WTC11 (cell line): ENCODE measurements around the gene MRPL51. TPM values are rescaled to one million over a fixed set of nuclear protein-coding genes. Genes with fewer than 3 reads are reported as not detected.

ENCODE experiments used
- ATAC-seq: fragments of 200-7000 bp; cut with Tn5 transposase; 2 replicates; pipeline ENCODE4 v1.10.0; 2021; ENCODE audit warnings: mild to moderate bottlenecking, moderate library complexity
- CTCF ChIA-PET: fragments of 300-600 bp; sonication (Branson Sonifier 250); formaldehyde crosslinking; loops from one replicate; lab custom pipeline; 2021; ENCODE audit warnings: antibody characterized with exemption; lab: Charles Lee
- POLR2A ChIA-PET: fragments of 350-600 bp; sonication (Branson Sonifier 250); formaldehyde crosslinking; loops from one replicate; lab custom pipeline; 2021; ENCODE audit warnings: antibody characterized with exemption; lab: Charles Lee
- DNase-seq: peaks from one replicate; pipeline ENCODE4 v3.0.0; 2021; ENCODE audit warnings: low spot score
- H3K27ac Mint-ChIP-seq: 2 replicates; pipeline ENCODE4 v1.8.0; 2021; ENCODE audit warnings: mixed read lengths
- H3K27me3 Mint-ChIP-seq: 2 replicates; pipeline ENCODE4 v1.8.0; 2021; ENCODE audit warnings: low read depth, mild to moderate bottlenecking, moderate library complexity, mixed read lengths
- H3K36me3 Mint-ChIP-seq: 2 replicates; pipeline ENCODE4 v1.8.0; 2021; ENCODE audit warnings: mixed read lengths
- H3K4me1 Mint-ChIP-seq: 2 replicates; pipeline ENCODE4 v1.8.0; 2022; ENCODE audit warnings: mixed read lengths
- H3K4me3 Mint-ChIP-seq: 2 replicates; pipeline ENCODE4 v1.8.0; 2021; ENCODE audit warnings: mild to moderate bottlenecking, moderate library complexity, mixed read lengths
- H3K9me3 Mint-ChIP-seq: 2 replicates; pipeline ENCODE4 v1.8.0; 2021; ENCODE audit warnings: mixed read lengths
- ATF3 ChIP-seq: sonication (generic); formaldehyde crosslinking; conservative IDR thresholded peaks from 2 replicates; pipeline ENCODE4 v1.8.1; 2022; ENCODE audit warnings: mild to moderate bottlenecking, missing genetic modification reagents
- ATF6 ChIP-seq: sonication (generic); formaldehyde crosslinking; IDR thresholded peaks from 2 replicates; pipeline ENCODE4 v1.8.1; 2023; ENCODE audit warnings: mild to moderate bottlenecking, missing genetic modification reagents
- CDX4 ChIP-seq: fragments of 250-450 bp; sonication (Bioruptor Pico); IDR thresholded peaks from 2 replicates; pipeline ENCODE4 v1.9.0; 2021; ENCODE audit warnings: moderate library complexity, mild to moderate bottlenecking, inconsistent platforms, borderline replicate concordance
- CREM ChIP-seq: sonication (generic); formaldehyde crosslinking; IDR thresholded peaks from 2 replicates; pipeline ENCODE4 v1.8.1; 2022; ENCODE audit warnings: mild to moderate bottlenecking, missing genetic modification reagents, moderate library complexity
- E2F1 ChIP-seq: sonication (generic); formaldehyde crosslinking; IDR thresholded peaks from 2 replicates; pipeline ENCODE4 v1.8.0; 2022; ENCODE audit warnings: mild to moderate bottlenecking, missing genetic modification reagents
- ELF4 ChIP-seq: sonication (generic); formaldehyde crosslinking; IDR thresholded peaks from 2 replicates; pipeline ENCODE4 v1.8.1; 2022; ENCODE audit warnings: low read depth, mild to moderate bottlenecking, moderate library complexity, missing genetic modification reagents
- EMX1 ChIP-seq: fragments of 250-450 bp; sonication (Bioruptor Pico); IDR thresholded peaks from 2 replicates; pipeline ENCODE4 v1.8.0; 2021; ENCODE audit warnings: mild to moderate bottlenecking
- GABPB1 ChIP-seq: sonication (generic); formaldehyde crosslinking; IDR thresholded peaks from 2 replicates; pipeline ENCODE4 v1.8.1; 2023; ENCODE audit warnings: mild to moderate bottlenecking, missing genetic modification reagents
- KAT7 ChIP-seq: sonication (generic); formaldehyde crosslinking; IDR thresholded peaks from 2 replicates; pipeline ENCODE4 v1.8.1; 2023; ENCODE audit warnings: missing genetic modification reagents, mild to moderate bottlenecking, borderline replicate concordance
- MLX ChIP-seq: sonication (generic); formaldehyde crosslinking; IDR thresholded peaks from 2 replicates; pipeline ENCODE4 v1.8.1; 2023; ENCODE audit warnings: mild to moderate bottlenecking, missing genetic modification reagents, moderate library complexity
- MXD4 ChIP-seq: fragments of 250-450 bp; sonication (Bioruptor Pico); IDR thresholded peaks from 2 replicates; pipeline ENCODE4 v1.8.0; 2021; ENCODE audit warnings: mild to moderate bottlenecking, moderate library complexity, borderline replicate concordance
- NFATC4 ChIP-seq: fragments of 250-450 bp; sonication (Bioruptor Pico); IDR thresholded peaks from 2 replicates; pipeline ENCODE4 v1.9.0; 2021; ENCODE audit warnings: mild to moderate bottlenecking
- PRDM15 ChIP-seq: sonication (generic); formaldehyde crosslinking; IDR thresholded peaks from 2 replicates; pipeline ENCODE4 v1.8.0; 2022; ENCODE audit warnings: missing genetic modification reagents
- SMAD4 ChIP-seq: sonication (generic); formaldehyde crosslinking; IDR thresholded peaks from 2 replicates; pipeline ENCODE4 v1.8.0; 2022; ENCODE audit warnings: mild to moderate bottlenecking, missing genetic modification reagents
- TEAD1 ChIP-seq: sonication (generic); formaldehyde crosslinking; IDR thresholded peaks from 2 replicates; pipeline ENCODE4 v1.8.0; 2022; ENCODE audit warnings: mild to moderate bottlenecking, missing genetic modification reagents
- ZMAT4 ChIP-seq: fragments of 250-450 bp; sonication (Bioruptor Pico); IDR thresholded peaks from 2 replicates; pipeline ENCODE4 v1.9.0; 2021; ENCODE audit warnings: mild to moderate bottlenecking
- ZNF671 ChIP-seq: fragments of 250-450 bp; sonication (Bioruptor Pico); IDR thresholded peaks from 2 replicates; pipeline ENCODE4 v1.8.0; 2021; ENCODE audit warnings: mild to moderate bottlenecking
- total RNA-seq: library from RNA; stranded (reverse); gene quantifications from 3 replicates; pipeline ENCODE4 v1.2.3, GENCODE V29; 2021

MRPL51 gene
- total RNA-seq, 1 experiment from 2014 or later = 290 TPM

- TF ChIP-seq EMX1 (no peak), CDX4 (no peak), TEAD1 (CRISPR knock-in tag) (no peak)
Observed at GRCh38 chr12:6530576-6531260, 37.7 kb upstream of the MRPL51 start (continued).

- Mint-ChIP-seq H3K36me3 (peaks cover 71% of the 10 kb centered on the region), H3K4me1 (peaks cover 19% of the 10 kb centered on the region), H3K4me3 (no peak overlapping the region), H3K9me3 (no peaks in the 10 kb centered on the region), H3K27ac (no peak overlapping the region), H3K27me3 (no peaks in the 10 kb centered on the region)
- ATAC-seq (no peak), DNase-seq (no peak)
- TF ChIP-seq KAT7 (CRISPR knock-in tag) (no peak), ZNF671 (no peak), SMAD4 (CRISPR knock-in tag) (no peak), GABPB1 (CRISPR knock-in tag) (no peak), ATF6 (CRISPR knock-in tag) (no peak), E2F1 (CRISPR knock-in tag) (no peak), MLX (CRISPR knock-in tag) (no peak), PRDM15 (CRISPR knock-in tag) (no peak), ATF3 (CRISPR knock-in tag) (no peak), ELF4 (CRISPR knock-in tag) (no peak), CREM (no peak), ZMAT4 (CRISPR knock-in tag) (no peak), MXD4 (CRISPR knock-in tag) (no peak), NFATC4 (CRISPR knock-in tag) (no peak)
- ChIA-PET POLR2A (no interaction called here), CTCF (interaction anchor here (0.9 to 1.6 kb wide), 2 partner anchors 8 to 29 kb away, joined by 3 read pairs; no protein-coding TSS in a partner anchor)
Observed at GRCh38 chr12:6529291-6529737, 36.3 kb upstream of the MRPL51 start.
